ENCODE results near the gene FAM83G.

- TF ChIP-seq CTCF (IDR thresholded peaks at IDR 0.05), result no peak
- no peak for TF ChIP-seq POLR2AphosphoS5 (IDR thresholded peaks at IDR 0.05; ENCODE audit: insufficient read depth in 1 of 2, low read depth in 1 of 2)
Measured at GRCh38 chr17:18984273-18985114, 20.1 kb downstream of the FAM83G start.
